MM.1S (cell line): Measurements from ENCODE around the gene ITPR1.

ENCODE experiments used
- DNase-seq: peaks from one replicate; pipeline ENCODE4 v3.0.0-alpha.2; 2015
- H2AFZ ChIP-seq: fragments of 300-600 bp; sonication (generic); 2 replicates; pipeline ENCODE4 v1.6.0; 2016; ENCODE audit warnings: antibody characterized with exemption, low read length
- H3F3A ChIP-seq: fragments of 300-600 bp; sonication (generic); 2 replicates; pipeline ENCODE4 v1.6.1; 2016; ENCODE audit warnings: mild to moderate bottlenecking, antibody characterized with exemption, low read length, moderate library complexity, mixed read lengths; ENCODE audit not compliant: insufficient read depth
- H3K27ac ChIP-seq: fragments of 300-600 bp; sonication (generic); 2 replicates; pipeline ENCODE4 v1.5.1; 2016; ENCODE audit warnings: mild to moderate bottlenecking, low read length
- H3K27me3 ChIP-seq: fragments of 300-600 bp; sonication (generic); replicated peaks from 2 replicates; pipeline ENCODE4 v1.6.0; 2016; ENCODE audit warnings: low read length; ENCODE audit not compliant: insufficient read depth
- H3K36me3 ChIP-seq: fragments of 300-600 bp; sonication (generic); replicated peaks from 2 replicates; pipeline ENCODE4 v1.6.1; 2016; ENCODE audit warnings: mild to moderate bottlenecking, low read length, mixed read lengths; ENCODE audit not compliant: insufficient read depth
- H3K4me1 ChIP-seq: fragments of 300-600 bp; sonication (generic); 2 replicates; pipeline ENCODE4 v1.6.1; 2016; ENCODE audit warnings: low read length, mixed read lengths
- H3K4me2 ChIP-seq: fragments of 300-600 bp; sonication (generic); 2 replicates; pipeline ENCODE4 v1.6.0; 2016; ENCODE audit warnings: low read depth, low read length
- H3K4me3 ChIP-seq: fragments of 300-600 bp; sonication (generic); 2 replicates; pipeline ENCODE4 v1.5.1; 2016; ENCODE audit warnings: low read length, mixed read lengths
- H3K79me2 ChIP-seq: fragments of 300-600 bp; sonication (generic); 2 replicates; pipeline ENCODE4 v1.6.1; 2016; ENCODE audit warnings: mixed run types, low read length, mixed read lengths
- H3K9ac ChIP-seq: fragments of 300-600 bp; sonication (generic); 2 replicates; pipeline ENCODE4 v1.6.1; 2016; ENCODE audit warnings: low read length, mixed read lengths
- H3K9me2 ChIP-seq: fragments of 300-600 bp; sonication (generic); replicated peaks from 2 replicates; pipeline ENCODE4 v1.6.1; 2016; ENCODE audit warnings: mild to moderate bottlenecking, low read length, mixed read lengths; ENCODE audit not compliant: insufficient read depth
- H3K9me3 ChIP-seq: fragments of 300-600 bp; sonication (generic); replicated peaks from 2 replicates; pipeline ENCODE4 v1.6.1; 2016; ENCODE audit warnings: mild to moderate bottlenecking, low read length, mixed read lengths; ENCODE audit not compliant: insufficient read depth
- H4K20me1 ChIP-seq: fragments of 300-600 bp; sonication (generic); 2 replicates; pipeline ENCODE4 v1.6.1; 2016; ENCODE audit warnings: mild to moderate bottlenecking, low read length, moderate library complexity, mixed read lengths; ENCODE audit not compliant: insufficient read depth
- EZH2 ChIP-seq: fragments of 300-600 bp; sonication (generic); optimal IDR thresholded peaks from 2 replicates; pipeline ENCODE3; 2017; ENCODE audit warnings: low read depth, mild to moderate bottlenecking, antibody characterized with exemption, low read length, mixed read lengths
- EZH2phosphoT487 ChIP-seq: fragments of 300-600 bp; sonication (generic); IDR thresholded peaks from 2 replicates; pipeline ENCODE4 v1.6.1; 2018; ENCODE audit warnings: antibody characterized with exemption, low read length
- TF ChIP-seq, protein P1 (sequence below): fragments of 300-600 bp; sonication (generic); IDR thresholded peaks from 2 replicates; pipeline ENCODE4 v1.5.1; 2016; ENCODE audit warnings: antibody characterized with exemption, low read length, mixed read lengths

Gene ITPR1

GRCh38 chr3:4525560-4526223 is 32.5 kb downstream of the ITPR1 start:
- no peaks in the 10 kb centered on the region for H3K27me3 ChIP-seq

GRCh38 chr3:4528320-4528719 is 35.2 kb downstream of the ITPR1 start:
- no peak overlapping the region for H3K4me3 ChIP-seq
- no peaks in the 10 kb centered on the region for H3F3A ChIP-seq
- TF ChIP-seq, protein P1, sequence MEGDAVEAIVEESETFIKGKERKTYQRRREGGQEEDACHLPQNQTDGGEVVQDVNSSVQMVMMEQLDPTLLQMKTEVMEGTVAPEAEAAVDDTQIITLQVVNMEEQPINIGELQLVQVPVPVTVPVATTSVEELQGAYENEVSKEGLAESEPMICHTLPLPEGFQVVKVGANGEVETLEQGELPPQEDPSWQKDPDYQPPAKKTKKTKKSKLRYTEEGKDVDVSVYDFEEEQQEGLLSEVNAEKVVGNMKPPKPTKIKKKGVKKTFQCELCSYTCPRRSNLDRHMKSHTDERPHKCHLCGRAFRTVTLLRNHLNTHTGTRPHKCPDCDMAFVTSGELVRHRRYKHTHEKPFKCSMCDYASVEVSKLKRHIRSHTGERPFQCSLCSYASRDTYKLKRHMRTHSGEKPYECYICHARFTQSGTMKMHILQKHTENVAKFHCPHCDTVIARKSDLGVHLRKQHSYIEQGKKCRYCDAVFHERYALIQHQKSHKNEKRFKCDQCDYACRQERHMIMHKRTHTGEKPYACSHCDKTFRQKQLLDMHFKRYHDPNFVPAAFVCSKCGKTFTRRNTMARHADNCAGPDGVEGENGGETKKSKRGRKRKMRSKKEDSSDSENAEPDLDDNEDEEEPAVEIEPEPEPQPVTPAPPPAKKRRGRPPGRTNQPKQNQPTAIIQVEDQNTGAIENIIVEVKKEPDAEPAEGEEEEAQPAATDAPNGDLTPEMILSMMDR: no peak
- no peak for TF ChIP-seq EZH2
- H3K27ac ChIP-seq: no peak overlapping the region
- DNase-seq: no peak
- H3K36me3 ChIP-seq: no peaks in the 10 kb centered on the region
- no peaks in the 10 kb centered on the region for H3K27me3 ChIP-seq
- H3K9me3 ChIP-seq: no peaks in the 10 kb centered on the region
- no peak overlapping the region for H3K9ac ChIP-seq
- H2AFZ ChIP-seq: no peak overlapping the region
- H3K4me1 ChIP-seq: no peaks in the 10 kb centered on the region
- no peak overlapping the region for H3K4me2 ChIP-seq
- no peaks in the 10 kb centered on the region for H4K20me1 ChIP-seq
- no peaks in the 10 kb centered on the region for H3K9me2 ChIP-seq
- no peaks in the 10 kb centered on the region for H3K79me2 ChIP-seq

More at GRCh38 chr3:4525560-4526223, 32.5 kb downstream of the ITPR1 start:
- no peaks in the 10 kb centered on the region for H3K79me2 ChIP-seq
- DNase-seq: no peak
- TF ChIP-seq EZH2: no peak
- TF ChIP-seq EZH2phosphoT487: no peak
- TF ChIP-seq, protein P1: no peak
- H3K9me3 ChIP-seq: no peaks in the 10 kb centered on the region
- no peak overlapping the region for H3K27ac ChIP-seq
- no peaks in the 10 kb centered on the region for H3K9me2 ChIP-seq
- H3K4me2 ChIP-seq: no peak overlapping the region
- no peaks in the 10 kb centered on the region for H3F3A ChIP-seq
- H3K4me1 ChIP-seq: no peaks in the 10 kb centered on the region
- no peak overlapping the region for H2AFZ ChIP-seq
- H3K9ac ChIP-seq: no peak overlapping the region
- H3K4me3 ChIP-seq: no peak overlapping the region
- no peaks in the 10 kb centered on the region for H4K20me1 ChIP-seq
- H3K36me3 ChIP-seq: no peaks in the 10 kb centered on the region

- H3K79me2 ChIP-seq: no peaks in the 10 kb centered on the region
- no peak overlapping the region for H3K4me3 ChIP-seq
- H3K9ac ChIP-seq: no peak overlapping the region
- no peak overlapping the region for H3K4me2 ChIP-seq
- no peaks in the 10 kb centered on the region for H3K27me3 ChIP-seq
- no peaks in the 10 kb centered on the region for H4K20me1 ChIP-seq
- H3K9me2 ChIP-seq: no peaks in the 10 kb centered on the region
- H3K36me3 ChIP-seq: no peaks in the 10 kb centered on the region
- H3K27ac ChIP-seq: no peak overlapping the region
- no peak for DNase-seq
- H3F3A ChIP-seq: no peaks in the 10 kb centered on the region
- no peaks in the 10 kb centered on the region for H3K9me3 ChIP-seq
- no peaks in the 10 kb centered on the region for H3K4me1 ChIP-seq
- no peak overlapping the region for H2AFZ ChIP-seq
- TF ChIP-seq EZH2phosphoT487 (no peak), EZH2 (no peak)
- TF ChIP-seq, protein P1: no peak
Measured at GRCh38 chr3:4528819-4529600, 35.9 kb downstream of the ITPR1 start.
